ENCODE data around the gene UNC119. TPM values are rescaled to one million over a fixed set of nuclear protein-coding genes. Genes with fewer than 3 reads are reported as not detected.

Gene UNC119
- total RNA-seq, 5 donors from 2014 or later (not counting 1 experiment from before 2014, with no cell fraction given) = 37.7 to 51.7 (median 44.5) TPM

Other genes with a start within 250 kb of the UNC119 start
- gene TMEM97, start 233.4 kb downstream of the UNC119 start, total RNA-seq = 1 to 10 TPM; 3.4 to 7.2 (median 5.1) TPM
- gene IFT20, start 217.2 kb downstream of the UNC119 start, total RNA-seq = 10 to 100 TPM; 29.3 to 55.4 (median 33.8) TPM
- gene TNFAIP1, start 216.9 kb downstream of the UNC119 start, total RNA-seq = 10 to 100 TPM; 12.1 to 28.9 (median 23.3) TPM
- 10 to 100 TPM; 29.2 to 38.7 (median 33.2) TPM for gene POLDIP2, start 195.1 kb downstream of the UNC119 start, total RNA-seq
- not detected for gene SEBOX, start 187.4 kb downstream of the UNC119 start, total RNA-seq
- 1 to 10 TPM in 3 of 5 donors, under 1 TPM in 2; 0.50 to 1.9 (median 1.2) TPM for gene VTN, start 182.3 kb downstream of the UNC119 start, total RNA-seq
- 10 to 100 TPM; 26.0 to 42.3 (median 37.9) TPM for gene SARM1, start 180.9 kb downstream of the UNC119 start, total RNA-seq
- 1 to 10 TPM in 4 of 5 donors, under 1 TPM in 1; 0.93 to 2.7 (median 2.5) TPM for gene SLC46A1, start 146.4 kb downstream of the UNC119 start, total RNA-seq
- gene SLC13A2, start 79.0 kb downstream of the UNC119 start, total RNA-seq = not detected
- not detected for gene FOXN1, start 46.3 kb downstream of the UNC119 start, total RNA-seq
- gene PIGS, start 18.9 kb upstream of the UNC119 start, total RNA-seq = 10 to 100 TPM; 54.9 to 63.0 (median 60.9) TPM
- gene ALDOC, start 24.3 kb upstream of the UNC119 start, total RNA-seq = 10 to 100 TPM; 27.0 to 31.0 (median 28.4) TPM
- 10 to 100 TPM in 3 of 5 donors, 1 to 10 TPM in 2; 7.7 to 26.5 (median 10.3) TPM for gene SPAG5, start 46.4 kb upstream of the UNC119 start, total RNA-seq
- 10 to 100 TPM; 14.2 to 26.1 (median 21.9) TPM for gene RSKR, start 61.6 kb upstream of the UNC119 start, total RNA-seq
- gene BLTP2, start 92.5 kb upstream of the UNC119 start, total RNA-seq = 100 to 1,000 TPM; 129 to 156 (median 138) TPM
- gene SDF2, start 109.3 kb upstream of the UNC119 start, total RNA-seq = 10 to 100 TPM; 25.3 to 45.8 (median 43.9) TPM
- 100 to 1,000 TPM in 2 of 5 donors, 10 to 100 TPM in 3; 89.2 to 129 (median 95.7) TPM for gene SUPT6H, start 109.6 kb upstream of the UNC119 start, total RNA-seq
- 10 to 100 TPM in 3 of 5 donors, 1 to 10 TPM in 2; 5.6 to 11.6 (median 10.2) TPM for gene PROCA1, start 159.3 kb upstream of the UNC119 start, total RNA-seq
- gene RAB34, start 165.2 kb upstream of the UNC119 start, total RNA-seq = 10 to 100 TPM in 3 of 5 donors, 1 to 10 TPM in 2; 7.6 to 82.8 (median 11.0) TPM
- 1,000 to 10,000 TPM; 2,927 to 3,276 (median 3,036) TPM for gene RPL23A, start 167.4 kb upstream of the UNC119 start, total RNA-seq
- gene TLCD1, start 173.6 kb upstream of the UNC119 start, total RNA-seq = 1 to 10 TPM in 4 of 5 donors, not detected in 1; 1.2 to 1.8 (median 1.3) TPM
- gene NEK8, start 176.2 kb upstream of the UNC119 start, total RNA-seq = 10 to 100 TPM in 3 of 5 donors, 1 to 10 TPM in 2; 7.7 to 13.6 (median 12.7) TPM
- 100 to 1,000 TPM in 2 of 5 donors, 10 to 100 TPM in 3; 37.5 to 226 (median 42.5) TPM for gene TRAF4, start 191.4 kb upstream of the UNC119 start, total RNA-seq

Data from T-cell (primary cell).